Ammon's horn (tissue), 1 donor: ENCODE results near the gene ATG2A.

Experiments used
- DNase-seq: peaks from one replicate; pipeline ENCODE4 v3.0.0-alpha.2; 2016; ENCODE audit warnings: low spot score

The ATG2A gene

GRCh38 chr11:64885367-64886286, 31.4 kb downstream of the ATG2A start:
- no peak for DNase-seq

GRCh38 chr11:64884019-64884418, 33.0 kb downstream of the ATG2A start:
- no peak for DNase-seq

- no peak for DNase-seq
Observed at GRCh38 chr11:64883575-64883974, 33.4 kb downstream of the ATG2A start.

- no peak for DNase-seq
Observed at GRCh38 chr11:64882243-64882642, 34.8 kb downstream of the ATG2A start.

- no peak for DNase-seq
Observed at GRCh38 chr11:64881476-64881875, 35.5 kb downstream of the ATG2A start.

- no peak for DNase-seq
Observed at GRCh38 chr11:64880240-64881001, 36.6 kb downstream of the ATG2A start.

- peak; percentile 73 for DNase-seq
Observed at GRCh38 chr11:64879244-64879900, 37.6 kb downstream of the ATG2A start.

- peak; percentile 99 for DNase-seq
Observed at GRCh38 chr11:64878494-64879243, 38.3 kb downstream of the ATG2A start, which contains the start of gene EHD1. TSS of gene EHD1 (minus strand) at chr11:64878621. CDS start at chr11:64878464, 157 bp downstream.

- no peak for DNase-seq
Observed at GRCh38 chr11:64878223-64878493, 38.9 kb downstream of the ATG2A start.

- DNase-seq, result no peak
Observed at GRCh38 chr11:64877390-64878222, 39.4 kb downstream of the ATG2A start.

- DNase-seq, result no peak
Observed at GRCh38 chr11:64876835-64877341, 40.1 kb downstream of the ATG2A start.

- DNase-seq, result peak; percentile 69
Observed at GRCh38 chr11:64876229-64876750, 40.7 kb downstream of the ATG2A start.

- DNase-seq, result no peak
Observed at GRCh38 chr11:64875369-64876228, 41.4 kb downstream of the ATG2A start.

- peak; percentile 86 for DNase-seq
Observed at GRCh38 chr11:64874308-64875240, 42.4 kb downstream of the ATG2A start.

GRCh38 chr11:64872790-64873488, 44.1 kb downstream of the ATG2A start:
- no peak for DNase-seq

- no peak for DNase-seq
Observed at GRCh38 chr11:64871492-64871891, 45.5 kb downstream of the ATG2A start.

GRCh38 chr11:64870893-64871466, 46.0 kb downstream of the ATG2A start:
- no peak for DNase-seq
